ENCODE data around the gene KCNJ4.
"Not testable (repeated sequence)": the region's sequence is repeated elsewhere in the genome, so short reads cannot be mapped to it uniquely, and the experiment has no call there.

KCNJ4 gene

GRCh38 chr22:38470179-38470578 is 15.2 kb upstream of the KCNJ4 start:
- not testable (repeated sequence) for DNase-seq

GRCh38 chr22:38469306-38469781 is 14.3 kb upstream of the KCNJ4 start:
- DNase-seq = no peak

GRCh38 chr22:38468443-38469305 is 13.7 kb upstream of the KCNJ4 start:
- peak; percentile 53 for DNase-seq

- peak; percentile 82 for DNase-seq
These were observed 13.0 kb upstream of the KCNJ4 start, which contains the start of gene KDELR3 for GRCh38 chr22:38467904-38468442. KDELR3 (plus strand) TSS chr22:38468096; CDS start chr22:38468234, 138 bp downstream.

- no peak for DNase-seq
These were observed 12.5 kb upstream of the KCNJ4 start for GRCh38 chr22:38467438-38467903.

GRCh38 chr22:38465673-38466490 is 10.9 kb upstream of the KCNJ4 start:
- no peak for DNase-seq

- no peak for DNase-seq
These were observed 10.1 kb upstream of the KCNJ4 start for GRCh38 chr22:38464992-38465672.

- no peak for DNase-seq
These were observed 8.2 kb upstream of the KCNJ4 start for GRCh38 chr22:38462960-38463784.

GRCh38 chr22:38461414-38462081 is 6.5 kb upstream of the KCNJ4 start:
- peak; percentile 84 for DNase-seq

- peak; percentile 47 for DNase-seq
These were observed 6.0 kb upstream of the KCNJ4 start for GRCh38 chr22:38461057-38461413.

GRCh38 chr22:38460426-38460840 is 5.4 kb upstream of the KCNJ4 start:
- DNase-seq = no peak

- DNase-seq = no peak
These were observed 2.1 kb upstream of the KCNJ4 start for GRCh38 chr22:38456841-38457699.

GRCh38 chr22:38456272-38456835 is 1.4 kb upstream of the KCNJ4 start:
- DNase-seq = no peak

GRCh38 chr22:38455530-38456271 is 702 bp upstream of the KCNJ4 start:
- DNase-seq = no peak

- DNase-seq = no peak
These were observed 485 bp downstream of the KCNJ4 start for GRCh38 chr22:38454353-38455075.

- no peak for DNase-seq
These were observed 1.0 kb downstream of the KCNJ4 start for GRCh38 chr22:38453996-38454352.

- no peak for DNase-seq
These were observed 1.8 kb downstream of the KCNJ4 start for GRCh38 chr22:38453066-38453672.
